ENCODE data around the gene PDPN. TPM values are rescaled to one million over a fixed set of nuclear protein-coding genes. Genes with fewer than 3 reads are reported as not detected.

PDPN gene
- total RNA-seq, 2 experiments from 2014 or later: not detected

DNA sequence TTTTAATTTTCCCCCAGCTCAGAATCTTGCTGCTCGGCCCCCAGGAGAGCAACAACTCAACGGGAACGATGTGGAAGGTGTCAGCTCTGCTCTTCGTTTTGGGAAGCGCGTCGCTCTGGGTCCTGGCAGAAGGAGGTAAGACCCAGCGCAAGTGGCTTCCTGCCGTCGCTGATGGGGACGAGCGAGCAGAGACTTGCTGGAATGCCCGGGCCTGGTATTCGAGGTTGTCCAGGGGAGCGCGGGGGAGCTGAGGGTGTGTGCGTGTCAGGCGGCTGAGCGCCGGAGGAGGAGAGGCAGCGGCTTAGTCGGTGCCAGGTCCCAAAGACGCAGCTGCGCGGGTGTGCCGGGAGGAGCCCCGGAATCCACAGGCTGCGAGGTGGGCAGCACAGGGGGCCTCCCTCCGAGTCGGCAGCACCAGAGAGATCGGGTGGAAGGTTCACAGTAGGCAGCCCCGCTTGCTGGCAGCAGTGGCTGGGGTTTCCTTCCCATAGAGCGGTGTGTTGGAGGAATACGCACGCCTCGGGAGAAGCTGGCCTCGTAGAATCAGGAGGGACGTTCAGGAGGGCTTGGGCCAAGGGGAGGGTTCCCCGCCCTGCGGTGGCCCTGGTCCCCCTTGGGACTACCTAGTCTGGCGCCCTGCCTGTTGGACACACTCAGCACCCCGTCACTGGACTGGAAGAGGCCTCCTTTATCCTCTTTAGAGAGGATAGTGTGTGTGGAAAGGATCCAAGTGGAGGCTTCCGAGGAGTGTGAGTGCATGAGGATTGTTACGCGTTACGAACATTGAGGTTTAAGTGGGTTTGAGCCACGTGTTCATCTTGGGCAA, 547 bp downstream of the PDPN start:
- ChIA-PET CTCF (no interaction called here), POLR2A (no interaction called here)
- no peak overlapping the region for H3K4me3 Mint-ChIP-seq
- H3K9me3 Mint-ChIP-seq (ENCODE audit: insufficient read depth): no peaks in the 10 kb centered on the region
- no peak overlapping the region for H3K27ac Mint-ChIP-seq
- H3K27me3 Mint-ChIP-seq (ENCODE audit: low read depth): peaks cover 47% of the 10 kb centered on the region
- H3K36me3 Mint-ChIP-seq (ENCODE audit: low read depth): no peaks in the 10 kb centered on the region
- DNase-seq: no peak
- no peaks in the 10 kb centered on the region for H3K4me1 Mint-ChIP-seq (ENCODE audit: low read depth)
- no peak for ATAC-seq

DNA sequence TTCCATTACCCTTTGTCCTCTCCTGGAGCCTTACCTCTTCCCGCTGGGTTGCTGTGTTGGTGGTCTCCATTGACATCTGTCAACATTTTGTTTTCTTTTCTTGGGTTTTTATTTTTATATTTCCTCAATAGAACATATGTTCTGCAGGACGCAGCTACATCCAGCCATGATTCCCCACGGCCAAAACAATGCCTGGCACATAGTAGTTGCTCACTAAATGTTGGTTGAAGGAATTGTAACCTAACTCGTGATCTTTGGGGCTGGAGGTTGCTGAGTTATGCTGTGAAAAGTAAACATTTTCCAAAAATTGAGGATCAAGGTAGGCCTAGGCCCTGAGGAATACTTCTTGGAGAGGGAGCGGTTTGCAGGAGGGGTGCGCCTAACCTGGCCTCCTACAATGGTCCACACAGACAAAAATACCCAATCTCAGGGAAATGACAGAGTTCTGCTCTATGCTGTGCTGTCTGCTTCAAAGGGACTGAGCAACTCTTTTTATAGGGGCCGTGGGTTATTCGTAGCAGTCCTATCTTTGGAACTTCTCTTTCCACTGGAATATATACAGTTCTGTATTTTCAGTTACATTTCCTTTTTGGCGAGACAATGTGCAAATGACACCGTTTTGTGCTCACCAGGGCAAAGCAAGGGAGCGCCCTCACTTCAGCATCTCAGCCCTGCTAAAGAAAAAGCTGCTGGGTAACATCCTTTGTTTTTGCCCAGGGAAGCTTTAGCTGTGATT, 1.4 kb downstream of the PDPN start:
- no peak for DNase-seq
- H3K27ac Mint-ChIP-seq: no peak overlapping the region
- H3K4me1 Mint-ChIP-seq (ENCODE audit: low read depth): no peaks in the 10 kb centered on the region
- ChIA-PET POLR2A (no interaction called here), CTCF (no interaction called here)
- H3K4me3 Mint-ChIP-seq: no peak overlapping the region
- ATAC-seq: no peak
- H3K27me3 Mint-ChIP-seq (ENCODE audit: low read depth): peaks cover 47% of the 10 kb centered on the region
- H3K36me3 Mint-ChIP-seq (ENCODE audit: low read depth): no peaks in the 10 kb centered on the region
- H3K9me3 Mint-ChIP-seq (ENCODE audit: insufficient read depth): no peaks in the 10 kb centered on the region

DNA sequence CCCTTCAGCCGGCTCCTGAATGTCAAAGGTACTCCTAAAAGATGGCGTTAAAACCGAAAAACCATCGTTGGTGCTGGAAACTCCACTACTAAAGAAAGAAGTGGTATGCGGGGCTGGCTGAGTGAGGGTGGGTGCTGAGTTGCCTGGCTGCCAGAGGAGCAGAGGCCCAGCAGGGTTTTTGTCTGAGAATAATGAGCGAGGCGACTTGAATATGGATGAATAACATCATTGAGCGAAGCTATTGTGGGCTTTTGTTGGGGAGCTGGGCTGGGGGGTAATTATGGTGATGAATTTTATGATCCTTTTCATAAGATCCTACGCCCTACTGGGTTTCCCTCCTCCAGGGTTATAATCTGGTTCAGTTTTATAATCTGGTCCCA, 2.0 kb downstream of the PDPN start:
- H3K36me3 Mint-ChIP-seq (ENCODE audit: low read depth): no peaks in the 10 kb centered on the region
- no peak for ATAC-seq
- H3K9me3 Mint-ChIP-seq (ENCODE audit: insufficient read depth): no peaks in the 10 kb centered on the region
- CTCF ChIA-PET: no interaction called here
- no peak overlapping the region for H3K4me3 Mint-ChIP-seq
- no peak overlapping the region for H3K27ac Mint-ChIP-seq
- no peaks in the 10 kb centered on the region for H3K4me1 Mint-ChIP-seq (ENCODE audit: low read depth)
- POLR2A ChIA-PET: no interaction called here
- no peak for DNase-seq
- H3K27me3 Mint-ChIP-seq (ENCODE audit: low read depth): peaks cover 47% of the 10 kb centered on the region

DNA sequence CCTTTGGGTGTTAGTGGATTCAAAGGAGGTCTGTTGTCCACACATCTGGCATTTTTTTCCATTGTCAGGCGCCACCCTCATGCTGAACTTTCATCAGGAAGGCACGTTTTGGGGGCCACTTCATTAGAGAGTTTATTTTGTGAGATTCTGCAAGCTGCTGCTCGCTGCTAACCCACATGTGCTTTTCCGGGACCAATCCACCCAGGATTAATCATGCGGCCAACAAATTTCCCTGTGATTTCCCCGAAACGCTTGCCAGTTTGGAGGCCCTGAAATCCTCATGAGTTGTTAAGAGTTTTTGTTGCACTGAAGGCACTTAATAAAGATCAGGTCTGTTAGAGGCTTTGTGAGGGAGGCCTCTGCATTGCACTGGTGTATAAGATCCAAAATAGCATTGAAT, 2.4 kb downstream of the PDPN start:
- ChIA-PET POLR2A (no interaction called here), CTCF (no interaction called here)
- DNase-seq: no peak
- Mint-ChIP-seq H3K4me1 (ENCODE audit: low read depth) (no peaks in the 10 kb centered on the region), H3K27ac (no peak overlapping the region), H3K27me3 (ENCODE audit: low read depth) (peaks cover 47% of the 10 kb centered on the region), H3K4me3 (no peak overlapping the region), H3K9me3 (ENCODE audit: insufficient read depth) (no peaks in the 10 kb centered on the region), H3K36me3 (ENCODE audit: low read depth) (no peaks in the 10 kb centered on the region)
- ATAC-seq: no peak

DNA sequence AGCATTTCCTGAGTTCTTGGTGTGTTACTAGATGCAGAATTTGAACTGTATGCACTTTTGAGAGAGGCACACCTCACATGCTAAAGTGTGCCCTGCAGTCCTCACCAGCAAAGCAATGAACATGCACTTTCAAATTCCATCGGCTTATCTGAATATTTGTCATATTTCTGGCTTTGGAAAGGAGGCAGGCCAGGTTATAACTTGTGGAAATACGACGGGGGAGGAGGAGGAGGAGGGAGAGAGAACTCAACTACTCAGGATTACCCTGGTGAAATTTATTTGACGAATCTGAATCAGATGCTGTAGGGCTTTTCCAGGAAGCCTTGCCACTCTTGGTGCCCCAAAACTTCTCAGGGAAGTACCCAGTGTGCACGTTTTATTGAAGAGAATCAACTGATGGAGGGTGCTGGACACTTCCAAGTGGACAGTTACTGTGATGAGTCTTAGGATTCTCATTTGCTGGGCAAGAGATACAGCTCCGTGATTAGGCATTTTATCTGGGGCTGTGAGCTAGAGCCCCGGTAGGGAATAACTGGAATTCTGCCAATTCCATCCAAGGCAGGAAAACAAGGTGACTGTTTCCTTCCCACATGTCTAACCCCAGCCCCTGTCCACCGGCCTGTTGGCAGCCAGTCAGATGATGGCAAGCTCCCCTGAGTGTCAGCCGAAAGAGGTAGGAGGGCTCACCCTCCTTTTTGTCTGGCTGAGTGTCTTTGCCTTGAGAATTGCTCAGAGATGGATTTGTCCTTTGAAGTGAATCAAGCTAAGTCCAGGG, 3.8 kb downstream of the PDPN start:
- DNase-seq (no peak), ATAC-seq (no peak)
- H3K4me3 Mint-ChIP-seq: no peak overlapping the region
- H3K27ac Mint-ChIP-seq: no peak overlapping the region
- CTCF ChIA-PET: no interaction called here
- no peaks in the 10 kb centered on the region for H3K4me1 Mint-ChIP-seq (ENCODE audit: low read depth)
- no peaks in the 10 kb centered on the region for H3K9me3 Mint-ChIP-seq (ENCODE audit: insufficient read depth)
- POLR2A ChIA-PET: no interaction called here
- peaks cover 37% of the 10 kb centered on the region for H3K27me3 Mint-ChIP-seq (ENCODE audit: low read depth)
- no peaks in the 10 kb centered on the region for H3K36me3 Mint-ChIP-seq (ENCODE audit: low read depth)

DNA sequence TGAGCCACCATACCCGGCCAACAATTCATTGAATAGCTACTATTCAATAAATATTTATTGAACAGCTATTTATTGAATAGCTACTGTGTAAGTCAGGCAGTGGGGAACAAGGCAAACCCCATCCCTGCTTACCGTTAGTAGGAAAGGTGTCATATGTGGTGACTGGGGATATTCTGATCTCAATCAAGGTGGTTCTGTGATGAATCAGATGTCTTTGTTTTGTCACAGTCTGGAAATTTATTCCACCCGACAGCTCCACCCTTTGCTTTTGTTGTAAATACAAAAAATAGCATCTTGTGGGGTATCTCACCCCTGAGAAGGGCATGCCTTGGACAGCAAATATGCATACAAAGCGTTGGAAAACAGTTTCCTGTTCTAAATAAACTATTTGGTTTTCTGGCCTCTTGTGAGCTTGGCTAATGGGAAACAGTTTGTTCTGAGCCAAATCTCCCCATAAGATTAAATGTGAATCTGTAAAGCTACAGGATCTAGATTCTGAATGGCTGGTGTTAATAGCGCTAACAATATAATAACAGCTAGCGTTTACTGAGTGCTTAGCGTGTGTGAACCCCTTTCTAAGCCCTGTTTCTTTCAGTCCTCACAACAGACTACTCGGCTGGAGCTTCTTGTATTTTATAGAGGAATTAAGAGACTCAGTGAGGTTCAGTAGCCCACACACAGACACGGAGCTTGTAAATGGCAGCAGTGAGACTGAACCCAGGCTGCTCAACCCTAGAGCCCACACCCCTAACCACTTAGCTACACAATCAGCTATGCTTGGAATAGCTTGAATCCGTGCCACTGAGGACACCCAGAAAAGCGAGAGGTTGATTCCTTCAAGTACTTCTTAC, 5.5 kb downstream of the PDPN start:
- no peak for DNase-seq
- Mint-ChIP-seq H3K4me1 (ENCODE audit: low read depth) (no peaks in the 10 kb centered on the region), H3K4me3 (no peak overlapping the region), H3K9me3 (ENCODE audit: insufficient read depth) (no peaks in the 10 kb centered on the region), H3K27me3 (ENCODE audit: low read depth) (peaks cover 26% of the 10 kb centered on the region), H3K36me3 (ENCODE audit: low read depth) (no peaks in the 10 kb centered on the region), H3K27ac (no peak overlapping the region)
- ATAC-seq: no peak
- ChIA-PET CTCF (no interaction called here), POLR2A (no interaction called here)

DNA sequence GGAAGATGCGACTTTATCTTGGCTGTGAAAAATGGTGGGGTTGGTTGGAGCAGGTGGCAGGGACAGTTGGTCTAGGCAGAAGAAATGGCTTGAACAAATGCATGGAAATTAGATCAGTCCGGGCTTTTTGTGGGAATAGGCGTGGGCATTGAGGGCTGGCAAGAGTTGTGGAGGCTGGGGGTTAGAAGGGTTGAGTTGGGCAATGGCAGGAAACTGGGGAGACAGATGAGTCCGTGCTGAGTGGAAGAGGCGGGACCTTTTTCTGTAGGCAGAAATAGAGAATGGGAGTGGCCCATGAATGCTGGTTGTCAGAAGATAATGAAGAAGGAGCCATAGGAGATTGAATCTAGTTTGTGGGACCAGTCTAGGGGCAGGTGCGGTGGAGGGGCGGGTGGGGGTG, 6.9 kb downstream of the PDPN start:
- ChIA-PET CTCF (no interaction called here), POLR2A (no interaction called here)
- Mint-ChIP-seq H3K4me3 (no peak overlapping the region), H3K36me3 (ENCODE audit: low read depth) (no peaks in the 10 kb centered on the region), H3K4me1 (ENCODE audit: low read depth) (no peaks in the 10 kb centered on the region), H3K27ac (no peak overlapping the region), H3K27me3 (ENCODE audit: low read depth) (peaks cover 13% of the 10 kb centered on the region), H3K9me3 (ENCODE audit: insufficient read depth) (no peaks in the 10 kb centered on the region)
- no peak for DNase-seq
- no peak for ATAC-seq

DNA sequence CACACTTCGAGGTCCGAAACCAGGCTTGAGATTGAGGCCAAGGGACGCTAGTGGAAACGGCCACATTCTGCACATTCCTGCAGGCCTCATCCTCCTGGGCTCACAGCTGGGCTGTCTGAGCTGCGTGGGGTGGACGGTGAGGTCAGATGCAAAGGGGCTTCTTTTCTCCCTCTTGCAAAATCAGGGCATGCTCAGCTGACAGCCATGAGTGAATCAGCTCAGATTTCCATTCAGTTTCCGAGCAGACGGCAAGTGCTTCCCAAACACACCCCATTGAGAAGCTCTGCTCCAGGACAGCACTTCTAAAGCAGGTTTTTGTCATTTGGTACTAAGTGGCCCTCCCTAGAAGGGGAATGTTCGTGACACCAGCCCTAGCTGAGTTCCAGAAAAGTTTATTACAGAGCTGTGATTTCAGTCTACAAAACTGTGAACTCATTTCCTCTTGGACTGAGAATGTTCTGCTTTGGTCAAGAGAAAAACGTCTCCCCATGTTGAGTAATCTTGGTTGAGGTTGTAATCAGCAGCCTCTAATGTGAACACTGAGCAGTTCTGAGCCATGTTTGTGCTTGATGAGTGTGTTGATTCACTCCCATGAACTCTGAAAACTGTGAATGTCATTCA, 10.0 kb downstream of the PDPN start:
- no peak overlapping the region for H3K27ac Mint-ChIP-seq
- ChIA-PET CTCF (no interaction called here), POLR2A (no interaction called here)
- ATAC-seq: no peak
- DNase-seq: no peak
- no peaks in the 10 kb centered on the region for H3K27me3 Mint-ChIP-seq (ENCODE audit: low read depth)
- no peaks in the 10 kb centered on the region for H3K36me3 Mint-ChIP-seq (ENCODE audit: low read depth)
- H3K9me3 Mint-ChIP-seq (ENCODE audit: insufficient read depth): no peaks in the 10 kb centered on the region
- H3K4me3 Mint-ChIP-seq: no peak overlapping the region
- no peaks in the 10 kb centered on the region for H3K4me1 Mint-ChIP-seq (ENCODE audit: low read depth)

DNA sequence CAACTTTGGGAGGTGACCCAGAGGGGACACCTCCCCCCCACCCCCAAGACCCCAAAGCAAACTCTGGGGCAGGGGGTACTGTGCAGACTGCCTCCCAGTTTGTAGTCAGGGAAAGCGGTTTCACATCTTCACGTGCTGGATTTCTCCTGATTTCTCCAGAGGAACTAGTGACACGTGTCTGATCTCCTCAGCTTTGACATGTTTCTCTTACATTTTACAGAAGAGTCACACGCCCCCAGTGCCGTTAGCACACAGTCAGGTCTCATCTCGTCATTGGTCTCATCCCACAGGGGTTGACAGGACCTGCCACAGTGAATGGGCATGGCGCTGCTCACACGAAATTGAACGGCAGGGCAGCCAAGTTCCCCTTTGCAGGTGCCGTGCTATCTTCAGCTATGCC, 11.8 kb downstream of the PDPN start:
- CTCF ChIA-PET: no interaction called here
- Mint-ChIP-seq H3K27ac (no peak overlapping the region), H3K4me3 (no peak overlapping the region), H3K27me3 (ENCODE audit: low read depth) (no peaks in the 10 kb centered on the region), H3K36me3 (ENCODE audit: low read depth) (no peaks in the 10 kb centered on the region), H3K9me3 (ENCODE audit: insufficient read depth) (no peaks in the 10 kb centered on the region), H3K4me1 (ENCODE audit: low read depth) (no peaks in the 10 kb centered on the region)
- ATAC-seq (no peak), DNase-seq (no peak)
- POLR2A ChIA-PET: no interaction called here

DNA sequence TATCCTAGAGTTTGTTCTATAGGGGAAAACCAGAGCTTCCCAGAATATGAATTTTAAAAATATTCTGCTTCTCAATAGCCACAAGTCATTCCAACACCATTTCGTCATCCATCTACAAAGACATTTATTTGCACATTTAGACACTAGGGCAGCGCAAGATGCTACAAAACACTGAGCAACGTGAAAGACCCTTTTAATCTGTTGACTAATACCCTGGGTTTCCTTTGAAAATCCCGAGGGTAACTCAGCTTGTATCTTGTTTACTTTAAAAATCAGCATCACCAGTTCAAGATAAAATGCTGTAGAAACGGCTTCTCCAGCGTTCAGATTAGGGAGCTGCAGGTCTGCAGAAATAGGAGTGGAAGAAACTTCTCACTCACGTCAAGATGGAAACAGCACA, 13.5 kb downstream of the PDPN start:
- H3K4me1 Mint-ChIP-seq (ENCODE audit: low read depth): no peaks in the 10 kb centered on the region
- H3K4me3 Mint-ChIP-seq: no peak overlapping the region
- ChIA-PET CTCF (no interaction called here), POLR2A (no interaction called here)
- H3K9me3 Mint-ChIP-seq (ENCODE audit: insufficient read depth): no peaks in the 10 kb centered on the region
- ATAC-seq: no peak
- H3K36me3 Mint-ChIP-seq (ENCODE audit: low read depth): no peaks in the 10 kb centered on the region
- no peak overlapping the region for H3K27ac Mint-ChIP-seq
- no peak for DNase-seq
- H3K27me3 Mint-ChIP-seq (ENCODE audit: low read depth): no peaks in the 10 kb centered on the region

DNA sequence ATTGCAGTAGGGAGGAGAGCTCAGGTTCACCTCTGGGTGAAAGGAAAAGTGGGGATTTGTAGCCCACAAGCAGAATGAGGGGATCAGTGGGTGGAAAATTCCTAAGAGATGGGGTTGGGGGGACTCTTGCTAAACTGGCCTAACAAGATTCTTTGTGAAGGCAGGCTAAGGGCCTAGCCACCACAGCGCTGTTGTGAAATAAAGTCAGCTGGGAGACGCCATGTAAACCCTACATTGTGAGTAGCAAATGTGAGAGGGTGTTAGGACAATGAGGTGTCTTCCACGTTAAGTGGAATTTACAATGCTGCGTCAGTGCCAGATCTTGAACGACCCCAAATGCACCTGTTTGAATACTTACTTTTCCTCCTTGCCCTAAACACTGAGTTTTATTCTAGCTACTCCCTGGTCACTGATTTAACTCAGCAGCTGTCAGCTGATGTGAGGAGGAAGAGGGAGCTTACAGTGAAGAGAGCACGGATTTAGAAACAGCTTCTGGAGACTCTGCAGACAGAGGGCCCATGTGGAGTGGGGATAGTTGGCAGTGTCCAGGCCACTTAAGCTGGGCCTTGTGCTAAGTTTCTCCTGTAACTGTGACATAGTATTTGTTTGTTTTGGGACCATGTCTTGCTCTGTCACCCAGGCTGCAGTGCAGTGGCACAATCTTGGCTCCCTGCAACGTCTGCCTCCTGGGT, 17.3 kb downstream of the PDPN start:
- DNase-seq (no peak), ATAC-seq (no peak)
- CTCF ChIA-PET: no interaction called here
- Mint-ChIP-seq H3K27me3 (ENCODE audit: low read depth) (peaks cover 2% of the 10 kb centered on the region), H3K27ac (no peak overlapping the region), H3K4me3 (no peak overlapping the region), H3K36me3 (ENCODE audit: low read depth) (no peaks in the 10 kb centered on the region), H3K4me1 (ENCODE audit: low read depth) (no peaks in the 10 kb centered on the region), H3K9me3 (ENCODE audit: insufficient read depth) (no peaks in the 10 kb centered on the region)
- POLR2A ChIA-PET: no interaction called here
